Uterus (tissue), 4 donors: ENCODE results near the gene SLC25A25. TPM values are rescaled to one million over a fixed set of nuclear protein-coding genes. Genes with fewer than 3 reads are reported as not detected.

Experiments used
- DNase-seq, 2 donors: peaks; one replicate each; pipeline ENCODE4 v3.0.0-alpha.2; 2019 to 2020
- H3K27ac ChIP-seq, 2 donors: fragments of 200-600 bp; sonication (generic); 1 replicate in 1 of 2; 2 replicates in 1 of 2; pipeline ENCODE4 v1.5.1; 2016 to 2018
- H3K27me3 ChIP-seq, 2 donors: fragments of 200-600 bp; sonication (generic); one replicate each; pipeline ENCODE4 v1.5.1; 2018 to 2019; ENCODE audit warnings: control low read depth in 1 of 2
- H3K36me3 ChIP-seq, 2 donors: fragments of 200-600 bp; sonication (generic); one replicate each; pipeline ENCODE4 v1.5.1; 2019; ENCODE audit warnings: control low read depth in 1 of 2
- H3K4me1 ChIP-seq, 2 donors: fragments of 200-600 bp; sonication (generic); one replicate each; pipeline ENCODE4 v1.5.1; 2018 to 2019; ENCODE audit warnings: control low read depth in 1 of 2
- H3K4me3 ChIP-seq, 2 donors: fragments of 200-600 bp; sonication (generic); 1 replicate in 1 of 2; 2 replicates in 1 of 2; pipeline ENCODE4 v1.5.1; 2018 to 2019; ENCODE audit warnings: mild to moderate bottlenecking in 1 of 2
- H3K9me3 ChIP-seq, 2 donors: fragments of 200-600 bp; sonication (generic); one replicate each; pipeline ENCODE4 v1.5.1; 2019; ENCODE audit warnings: control low read depth in 1 of 2
- CTCF ChIP-seq, 4 experiments: fragments of 200-600 bp in 2 of 4; fragments of 450-650 bp in 2 of 4; sonication (generic) in 2 of 4; IDR thresholded peaks; one replicate each; pipeline ENCODE4 v1.5.1; 2016 to 2019; ENCODE audit warnings: antibody characterized with exemption in 4 of 4, mild to moderate bottlenecking in 2 of 4, moderate library complexity in 1 of 4
- POLR2A ChIP-seq, 2 donors: fragments of 450-650 bp; IDR thresholded peaks; one replicate each; pipeline ENCODE4 v1.6.1; 2016; ENCODE audit warnings: antibody characterized with exemption in 2 of 2, mild to moderate bottlenecking in 1 of 2, moderate library complexity in 1 of 2
- intact Hi-C: fragments of 100-400 bp; cut with DNase I; formaldehyde crosslinking; loops from one replicate; pipeline ENCODE4 v1.15.1; 2023; ENCODE audit warnings: low total_unique reads
- total RNA-seq, 4 donors: library from RNA; depleted of rRNA in 3 of 4; stranded (reverse); fragments of >200 nt in 3 of 4; gene quantifications; one replicate each; pipeline versions ENCODE4 v1.1.0 to v1.2.4, GENCODE V29; 2014 to 2023
- donor health status: DM: yes; HTN: yes; CAD: no.

The SLC25A25 gene
- total RNA-seq, 4 donors from 2014 or later = 14.3 to 49.7 (median 49.0) TPM

- TF ChIP-seq POLR2A (IDR thresholded peaks at IDR 0.05) (no peak), CTCF (IDR thresholded peaks at IDR 0.05) (no peak)
Measured at GRCh38 chr9:128153947-128154695, 86.1 kb downstream of the SLC25A25 start.

GRCh38 chr9:128155736-128156500 is 87.9 kb downstream of the SLC25A25 start:
- H3K4me3 ChIP-seq = no peak overlapping the region
- TF ChIP-seq CTCF (IDR thresholded peaks at IDR 0.05) (no peak), POLR2A (IDR thresholded peaks at IDR 0.05) (no peak)
- intact Hi-C loops = no loop called here
- no peaks in the 10 kb centered on the region for H3K36me3 ChIP-seq
- H3K27ac ChIP-seq = no peak overlapping the region
- H3K4me1 ChIP-seq = no peaks in the 10 kb centered on the region
- no peak for DNase-seq
- no peaks in the 10 kb centered on the region for H3K9me3 ChIP-seq
- H3K27me3 ChIP-seq = no peaks in the 10 kb centered on the region

More at GRCh38 chr9:128153947-128154695, 86.1 kb downstream of the SLC25A25 start:
- Histone ChIP-seq H3K4me3 (no peak overlapping the region), H3K4me1 (no peaks in the 10 kb centered on the region), H3K9me3 (no peaks in the 10 kb centered on the region), H3K36me3 (no peaks in the 10 kb centered on the region), H3K27me3 (no peaks in the 10 kb centered on the region), H3K27ac (no peak overlapping the region)
- DNase-seq = no peak
- intact Hi-C loops = no loop called here

Other genes with a start within 250 kb of the SLC25A25 start
- gene ENG, start 213.6 kb upstream of the SLC25A25 start, total RNA-seq = 100 to 1,000 TPM in 1 of 4 donors, 10 to 100 TPM in 3; 14.0 to 256 (median 50.3) TPM
- gene AK1, start 190.6 kb upstream of the SLC25A25 start, total RNA-seq = 10 to 100 TPM in 2 of 4 donors, 1 to 10 TPM in 2; 6.1 to 54.3 (median 15.7) TPM
- 100 to 1,000 TPM in 3 of 4 donors, 10 to 100 TPM in 1; 37.7 to 133 (median 111) TPM for gene ST6GALNAC6, start 168.6 kb upstream of the SLC25A25 start, total RNA-seq
- 10 to 100 TPM in 3 of 4 donors, under 1 TPM in 1; 0.59 to 41.7 (median 20.7) TPM for gene ST6GALNAC4, start 151.2 kb upstream of the SLC25A25 start, total RNA-seq
- 10 to 100 TPM in 1 of 4 donors, 1 to 10 TPM in 2, not detected in 1; 2.9 to 11.3 (median 3.2) TPM for gene PIP5KL1, start 137.5 kb upstream of the SLC25A25 start, total RNA-seq
- gene DPM2, start 130.4 kb upstream of the SLC25A25 start, total RNA-seq = 10 to 100 TPM in 3 of 4 donors, 1 to 10 TPM in 1; 6.7 to 33.1 (median 15.9) TPM
- 100 to 1,000 TPM in 1 of 4 donors, 10 to 100 TPM in 2, 1 to 10 TPM in 1; 5.0 to 140 (median 19.3) TPM for gene EEIG1, start 87.2 kb upstream of the SLC25A25 start, total RNA-seq
- gene NAIF1, start 912 bp upstream of the SLC25A25 start, total RNA-seq = 10 to 100 TPM in 2 of 4 donors, 1 to 10 TPM in 2; 3.8 to 27.4 (median 10.6) TPM
- 100 to 1,000 TPM in 1 of 4 donors, 10 to 100 TPM in 3; 21.5 to 173 (median 64.2) TPM for gene PTGES2, start 59.5 kb downstream of the SLC25A25 start, total RNA-seq
- gene LCN2, start 81.2 kb downstream of the SLC25A25 start, total RNA-seq = 1 to 10 TPM in 1 of 4 donors, under 1 TPM in 1, not detected in 2; 0.98 to 2.6 TPM
- 100 to 1,000 TPM in 2 of 4 donors, 10 to 100 TPM in 2; 31.3 to 198 (median 96.0) TPM for gene BBLN, start 92.0 kb downstream of the SLC25A25 start, total RNA-seq
- 100 to 1,000 TPM in 1 of 4 donors, 10 to 100 TPM in 3; 31.3 to 151 (median 52.6) TPM for gene CIZ1, start 123.3 kb downstream of the SLC25A25 start, total RNA-seq
- gene DNM1, start 135.1 kb downstream of the SLC25A25 start, total RNA-seq = 10 to 100 TPM in 3 of 4 donors, 1 to 10 TPM in 1; 5.0 to 71.5 (median 31.0) TPM
- gene GOLGA2, start 207.8 kb downstream of the SLC25A25 start, total RNA-seq = 100 to 1,000 TPM in 2 of 4 donors, 10 to 100 TPM in 2; 18.4 to 174 (median 89.9) TPM
- gene SWI5, start 208.0 kb downstream of the SLC25A25 start, total RNA-seq = 10 to 100 TPM; 10.3 to 86.1 (median 19.3) TPM